Measurements from ENCODE around the gene DERL2.

GRCh38 chr17:5481451-5481850, 4.5 kb downstream of the DERL2 start:
- TF ChIP-seq CTCF (IDR thresholded peaks at IDR 0.05) (no peak), POLR2AphosphoS5 (IDR thresholded peaks at IDR 0.05) (no peak)

All from gastroesophageal sphincter (tissue), 3 donors.